GM18511 (cell line): Measurements from ENCODE around the gene ZNF205.
A peak's percentile ranks its signal among the peaks of the same experiment; 100 is the strongest.
"Not testable (repeated sequence)": the region's sequence is repeated elsewhere in the genome, so short reads cannot be mapped to it uniquely, and the experiment has no call there.

Experiments used
- ATAC-seq: cut with Tn5 transposase; IDR thresholded peaks from one replicate; pipeline ENCODE4 v1.9.1; 2021; ENCODE audit warnings: mild to moderate bottlenecking, moderate library complexity; ENCODE audit not compliant: unreplicated experiment

ZNF205 gene

GRCh38 chr16:3112058-3112880, at the start of gene ZNF205:
ZNF205 (plus strand) TSS chr16:3112586; CDS start chr16:3113431, 845 bp downstream.
- ATAC-seq: no peak

GRCh38 chr16:3063625-3064386, 48.6 kb upstream of the ZNF205 start:
- no peak for ATAC-seq

DNA sequence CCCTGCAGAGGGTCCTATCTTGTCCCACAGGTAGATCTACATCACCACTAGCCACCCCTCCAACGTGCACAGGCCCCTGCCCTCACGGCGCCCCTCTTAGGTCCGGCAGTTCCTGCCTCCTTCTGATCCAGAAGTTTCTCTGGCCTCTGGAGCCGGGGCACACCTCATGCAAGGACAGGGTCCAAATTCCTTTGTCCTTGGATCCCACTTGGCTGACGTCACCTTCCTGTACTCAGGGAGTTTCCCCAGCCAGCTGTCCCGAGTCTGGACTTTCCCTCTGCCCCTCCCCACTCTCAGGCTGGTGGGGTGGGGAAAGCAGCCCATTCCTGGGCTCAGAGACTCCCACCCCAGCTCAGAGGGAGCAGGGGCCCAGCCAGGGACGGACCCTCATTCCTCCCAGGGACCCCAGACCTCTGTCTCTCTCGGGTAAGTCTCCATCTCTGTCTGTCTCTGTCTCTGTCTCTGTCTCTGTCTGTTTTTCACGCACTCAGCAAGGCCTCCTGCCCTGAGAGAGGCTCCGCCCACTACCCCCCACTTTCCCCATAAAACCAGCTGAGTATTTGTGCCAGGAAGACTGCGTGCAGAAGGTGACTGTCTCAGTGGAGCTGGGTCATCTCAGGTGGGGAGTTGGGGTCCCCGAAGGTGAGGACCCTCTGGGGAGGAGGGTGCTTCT, 47.2 kb upstream of the ZNF205 start, which contains the start of gene IL32:
Gene IL32 (plus strand): TSS at position 572 of the 673 bp plus-strand sequence. CDS start 172 bp downstream, outside the sequence.
- no peak for ATAC-seq

DNA sequence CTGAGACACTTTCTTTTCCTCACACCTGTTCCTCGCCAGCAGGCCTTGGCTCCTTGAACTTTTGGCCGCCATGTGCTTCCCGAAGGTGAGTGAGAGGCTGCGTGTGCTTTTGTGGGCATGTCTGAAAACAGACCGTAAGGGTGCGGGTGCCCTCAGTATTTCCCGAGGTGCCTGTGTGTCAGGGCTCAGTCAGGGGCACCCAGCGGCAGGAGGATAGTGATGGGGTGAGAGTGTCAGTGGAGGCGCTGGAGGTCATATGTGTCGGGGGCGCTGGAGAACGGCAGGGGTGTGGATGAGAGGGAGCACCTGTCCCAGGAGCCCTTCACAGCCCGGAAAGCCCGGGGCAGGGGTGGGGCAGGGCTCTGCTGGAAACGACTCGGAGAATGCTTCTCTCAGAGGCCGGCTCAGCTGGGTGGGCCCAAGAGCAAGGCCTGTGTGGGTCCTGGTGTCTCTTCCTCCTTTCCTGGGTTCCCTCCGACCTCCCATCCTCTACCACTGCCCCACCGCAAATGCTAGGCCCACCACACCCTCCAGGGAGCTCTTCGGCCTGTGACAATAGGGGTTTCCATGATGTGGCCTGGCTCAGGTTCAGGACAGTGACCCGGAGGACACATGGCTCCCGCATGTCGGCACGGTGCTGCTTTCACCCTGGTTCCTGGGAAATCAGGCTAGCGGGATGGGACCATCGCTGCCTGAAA, 46.5 kb upstream of the ZNF205 start:
- ATAC-seq: no peak

DNA sequence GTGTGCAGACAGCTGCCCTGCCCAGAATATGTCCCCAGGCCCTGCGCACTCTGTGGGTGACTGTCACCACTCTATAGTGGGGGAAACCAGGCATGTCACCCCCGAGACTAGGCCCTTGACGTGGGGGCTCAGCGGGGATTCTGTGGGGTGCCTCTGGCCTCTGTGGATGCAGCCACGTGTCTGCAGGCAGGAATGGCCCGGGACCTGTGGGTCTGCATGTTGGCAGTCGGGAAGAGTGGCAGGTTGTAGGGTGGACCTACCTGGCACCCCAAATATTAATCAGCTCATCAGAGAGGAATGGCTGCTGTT, 46.0 kb upstream of the ZNF205 start:
- no peak for ATAC-seq

DNA sequence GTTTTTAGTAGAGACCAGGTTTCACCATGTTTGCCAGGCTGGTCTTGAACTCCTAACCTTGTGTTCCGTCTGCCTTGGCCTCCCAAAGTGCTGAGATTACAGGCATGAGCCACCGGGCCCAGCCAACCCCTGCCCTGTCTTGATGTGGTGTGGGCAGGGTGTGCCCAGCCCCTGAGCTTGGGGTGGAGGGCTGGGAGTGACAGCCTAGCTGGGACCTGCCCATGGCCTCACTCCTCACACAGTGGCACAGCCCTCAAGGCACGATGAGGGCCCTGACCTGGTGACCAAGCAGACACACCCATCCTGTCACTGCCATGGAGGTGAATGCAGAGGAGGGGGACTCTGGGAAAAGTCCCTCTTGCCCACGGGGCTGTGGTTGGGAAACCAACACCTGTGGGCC, 43.9 kb upstream of the ZNF205 start:
- no peak for ATAC-seq

DNA sequence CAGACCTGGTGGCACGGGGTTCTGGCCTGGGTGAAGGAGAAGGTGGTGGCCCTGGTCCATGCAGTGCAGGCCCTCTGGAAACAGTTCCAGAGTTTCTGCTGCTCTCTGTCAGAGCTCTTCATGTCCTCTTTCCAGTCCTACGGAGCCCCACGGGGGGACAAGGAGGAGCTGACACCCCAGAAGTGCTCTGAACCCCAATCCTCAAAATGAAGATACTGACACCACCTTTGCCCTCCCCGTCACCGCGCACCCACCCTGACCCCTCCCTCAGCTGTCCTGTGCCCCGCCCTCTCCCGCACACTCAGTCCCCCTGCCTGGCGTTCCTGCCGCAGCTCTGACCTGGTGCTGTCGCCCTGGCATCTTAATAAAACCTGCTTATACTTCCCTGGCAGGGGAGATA, 43.2 kb upstream of the ZNF205 start:
- ATAC-seq: not testable (repeated sequence)

GRCh38 chr16:3070608-3071111, 41.7 kb upstream of the ZNF205 start:
- no peak for ATAC-seq

- no peak for ATAC-seq
These were observed 40.7 kb upstream of the ZNF205 start for GRCh38 chr16:3071655-3072054.

DNA sequence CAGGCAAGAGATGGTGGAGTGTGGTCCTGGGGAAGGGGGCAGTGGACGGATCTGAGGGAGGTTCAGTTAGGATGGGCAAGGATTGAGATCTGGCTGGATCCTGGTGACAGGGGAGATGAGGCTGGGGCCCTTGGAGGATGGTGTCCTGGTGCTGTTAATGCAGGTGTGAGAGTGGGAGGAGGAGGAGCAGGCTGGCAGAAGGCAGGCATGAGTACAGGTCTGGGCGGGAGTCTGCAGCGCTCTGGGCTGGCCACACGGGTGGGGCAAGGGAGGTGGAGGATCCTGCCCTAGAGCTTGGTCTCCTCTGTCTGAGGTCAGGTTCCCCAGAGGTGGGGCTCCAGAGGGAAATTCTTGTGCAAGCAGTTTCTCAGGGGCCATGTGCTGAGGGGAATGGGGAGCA, 40.2 kb upstream of the ZNF205 start:
- ATAC-seq: not testable (repeated sequence)

GRCh38 chr16:3072576-3073263, 39.7 kb upstream of the ZNF205 start:
- ATAC-seq: not testable (repeated sequence)

- no peak for ATAC-seq
These were observed 38.9 kb upstream of the ZNF205 start for GRCh38 chr16:3073448-3073847.

GRCh38 chr16:3074860-3075522, 37.4 kb upstream of the ZNF205 start:
- ATAC-seq: peak; percentile 85

GRCh38 chr16:3075523-3075915, 36.9 kb upstream of the ZNF205 start:
- no peak for ATAC-seq

GRCh38 chr16:3075946-3076345, 36.4 kb upstream of the ZNF205 start:
- ATAC-seq: not testable (repeated sequence)

DNA sequence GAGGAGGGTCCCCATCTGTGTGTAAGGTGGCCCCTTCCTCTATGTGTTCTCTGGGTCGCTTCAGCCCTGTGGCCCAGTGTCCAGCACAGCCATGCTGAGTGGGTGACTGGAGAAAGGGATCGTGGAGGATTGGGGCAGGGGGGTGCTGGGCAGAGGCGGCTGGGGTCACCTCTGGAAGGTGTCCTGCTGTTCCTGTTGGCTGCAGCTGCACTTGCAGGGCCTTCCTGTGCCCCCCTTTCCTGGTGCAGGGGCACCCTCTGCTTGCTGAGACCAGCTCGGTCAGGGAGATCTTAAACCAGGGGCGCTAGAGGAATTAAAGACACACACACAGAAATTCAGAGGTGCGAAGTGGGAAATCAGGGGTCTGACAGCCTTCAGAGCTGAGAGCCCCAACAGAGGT, 35.8 kb upstream of the ZNF205 start:
- no peak for ATAC-seq

DNA sequence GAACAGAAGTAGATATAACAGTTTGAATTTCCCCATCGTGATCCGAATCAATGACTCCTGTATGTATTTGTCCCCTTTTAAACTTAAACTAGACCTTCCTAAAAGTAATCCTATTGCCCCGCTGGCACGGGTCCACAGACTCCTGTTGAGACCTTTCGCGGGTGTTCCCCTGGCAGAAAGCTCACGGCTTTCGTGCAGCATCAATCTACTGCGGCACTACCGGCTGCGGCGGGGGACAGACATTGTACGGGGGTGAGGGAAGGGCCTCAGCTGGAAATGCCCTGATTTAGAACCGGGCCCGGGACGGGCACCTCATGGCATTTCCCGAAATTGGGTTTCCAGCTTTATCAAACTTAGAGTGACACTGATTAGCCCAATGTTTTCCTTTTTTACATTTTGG, 32.4 kb upstream of the ZNF205 start:
- no peak for ATAC-seq

DNA sequence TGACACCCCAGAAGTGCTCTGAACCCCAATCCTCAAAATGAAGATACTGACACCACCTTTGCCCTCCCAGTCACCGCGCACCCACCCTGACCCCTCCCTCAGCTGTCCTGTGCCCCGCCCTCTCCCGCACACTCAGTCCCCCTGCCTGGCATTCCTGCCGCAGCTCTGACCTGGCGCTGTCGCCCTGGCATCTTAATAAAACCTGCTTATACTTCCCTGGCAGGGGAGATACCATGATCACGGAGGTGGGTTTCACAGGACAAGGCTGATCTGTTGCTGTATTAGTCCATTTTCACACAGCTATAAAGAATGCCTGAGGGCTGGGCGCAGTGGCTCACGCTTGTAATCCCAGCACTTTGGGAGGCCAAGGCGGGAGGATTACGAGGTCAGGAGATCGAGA, 30.4 kb upstream of the ZNF205 start:
- ATAC-seq: not testable (repeated sequence)

DNA sequence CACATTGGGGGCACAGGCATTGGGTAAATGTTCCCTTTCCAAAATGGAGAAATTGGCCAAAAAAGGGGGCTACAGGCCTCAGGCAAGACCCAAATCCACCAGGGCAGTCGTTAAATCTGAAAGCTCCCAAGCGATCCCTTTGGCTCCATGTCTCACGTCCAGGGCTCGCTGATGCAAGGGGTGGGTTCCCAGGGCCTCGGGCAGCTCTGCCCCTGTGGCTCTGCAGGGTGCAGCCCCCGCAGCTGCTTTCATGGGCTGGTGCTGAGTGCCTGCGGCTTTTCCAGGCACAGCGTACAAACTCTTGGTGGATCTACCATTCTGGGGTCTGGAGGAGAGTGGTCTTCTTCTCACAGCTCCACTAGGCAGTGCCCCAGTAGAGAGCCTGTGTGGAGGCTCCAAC, 29.0 kb upstream of the ZNF205 start:
- ATAC-seq: not testable (repeated sequence)

DNA sequence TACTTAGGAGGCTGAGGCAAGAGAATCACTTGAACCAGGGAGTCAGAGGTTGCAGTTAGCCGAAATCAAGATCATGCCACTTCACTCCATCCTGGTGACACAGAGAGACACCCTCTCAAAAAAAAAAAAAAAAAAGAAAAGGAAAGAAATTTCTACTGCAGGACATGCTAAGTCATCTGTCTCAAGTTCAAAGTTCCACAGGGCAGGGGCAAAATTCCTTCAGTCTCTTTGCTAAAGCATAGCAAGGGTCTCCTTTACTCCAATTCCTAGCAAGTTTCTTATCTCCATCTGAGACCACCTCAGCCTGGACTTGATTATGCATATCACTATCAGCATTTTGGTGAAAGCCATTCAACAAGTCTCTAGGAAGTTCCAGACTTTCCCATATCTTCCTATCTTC, 27.9 kb upstream of the ZNF205 start:
- ATAC-seq: no peak
